Activated CD4-positive, alpha-beta T cell treated with anti-CD3 and anti-CD28 coated beads for 1 hour (primary cell): ENCODE results near the gene SLC39A3.
A peak's percentile ranks its signal among the peaks of the same experiment; 100 is the strongest.
"Not testable (repeated sequence)": the region's sequence is repeated elsewhere in the genome, so short reads cannot be mapped to it uniquely, and the experiment has no call there.

Experiments
- DNase-seq: peaks from one replicate; pipeline ENCODE4 v3.0.0-alpha.2; 2020

SLC39A3 gene

DNA sequence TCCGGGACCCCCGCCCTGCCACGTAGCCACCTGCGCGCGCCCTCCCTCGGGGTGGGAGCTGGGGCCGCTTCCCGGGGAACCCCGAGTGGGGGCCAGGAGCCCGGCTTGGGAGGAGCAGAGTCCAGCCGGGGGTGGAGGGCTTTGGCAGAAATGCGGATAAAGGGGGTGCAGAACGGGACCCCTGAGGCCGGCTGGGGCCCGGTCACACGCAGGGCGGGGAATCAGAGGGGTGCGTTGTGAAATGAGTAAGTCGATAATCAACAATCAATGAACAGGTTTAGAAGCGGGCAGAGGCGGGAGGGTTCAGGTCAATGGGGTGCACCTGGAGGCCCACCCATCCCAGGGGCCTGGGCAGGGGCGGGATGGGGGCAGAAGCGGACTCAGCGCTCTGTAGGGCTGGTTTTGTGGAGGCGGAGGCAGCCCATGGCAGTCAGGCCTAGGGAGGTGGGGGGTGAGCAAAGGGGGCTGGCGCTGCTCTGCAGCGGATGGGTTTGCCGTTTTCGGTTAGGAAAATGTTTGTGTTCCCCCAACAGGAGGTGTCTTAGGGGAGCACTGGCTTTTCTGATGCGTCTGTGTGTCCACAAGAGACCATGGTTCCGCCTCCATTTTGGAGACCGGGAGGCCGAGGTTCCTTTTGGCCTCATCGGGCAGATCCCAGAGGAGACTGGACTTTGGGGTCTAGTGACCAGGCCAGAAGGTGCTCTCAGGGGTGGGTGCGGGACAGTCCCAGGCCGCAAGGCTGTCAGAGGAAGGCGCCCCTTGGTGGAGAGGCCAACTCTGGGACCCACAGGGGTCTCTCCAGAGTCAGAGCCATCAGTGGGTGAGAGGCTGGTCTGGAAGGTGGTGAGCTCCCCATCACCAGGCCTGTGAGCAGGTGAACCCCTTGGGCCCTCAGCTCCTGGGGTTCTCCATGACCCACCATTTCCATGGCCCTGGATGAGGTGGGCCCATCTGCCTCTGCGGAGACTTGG, 18.0 kb downstream of the SLC39A3 start:
- no peak for DNase-seq

DNA sequence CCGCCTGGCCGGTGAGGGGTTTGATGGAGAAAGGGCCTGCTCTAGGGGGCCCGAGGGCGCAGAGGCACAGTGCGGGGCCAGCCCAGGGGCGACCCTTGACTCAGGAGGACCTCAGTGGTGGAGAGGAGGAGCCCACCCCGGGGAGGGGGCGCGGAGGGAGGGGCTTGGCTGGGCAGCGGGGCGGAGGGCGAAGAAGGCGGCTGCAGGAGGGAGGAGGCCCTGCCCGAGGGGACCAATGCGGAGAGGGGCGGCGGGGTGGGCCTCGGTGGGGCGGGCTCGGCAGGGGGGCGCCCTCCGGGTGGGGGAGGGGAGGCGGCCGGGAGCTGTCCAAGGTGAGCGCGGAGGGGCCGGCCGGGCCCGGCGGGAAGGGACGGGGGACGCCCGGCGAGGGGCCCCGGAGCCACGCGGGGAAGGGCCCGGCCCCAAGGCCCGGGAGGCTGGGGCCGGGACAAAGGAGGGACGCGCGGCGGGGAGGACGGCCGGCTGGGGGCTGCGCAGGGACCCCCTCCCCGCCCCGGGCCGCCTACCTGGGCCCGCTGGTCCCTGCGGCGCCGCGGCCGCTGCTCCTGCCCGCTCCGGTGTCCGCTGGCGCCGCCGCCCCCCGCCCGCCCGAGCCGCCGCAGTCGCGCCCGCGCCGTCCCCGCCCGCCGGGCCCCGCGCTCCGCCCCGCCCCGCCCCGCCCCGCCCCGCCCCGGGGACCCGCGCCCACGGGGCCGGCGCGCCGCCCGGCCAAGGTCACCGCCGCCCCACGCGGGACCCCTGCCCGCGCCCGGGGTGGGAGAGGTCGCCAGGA, 18.8 kb downstream of the SLC39A3 start, which contains the start of gene DIRAS1:
Gene DIRAS1 (minus strand): TSS at position 596 of the 793 bp plus-strand sequence. CDS start 3,566 bp downstream, outside the sequence.
- no peak for DNase-seq

DNA sequence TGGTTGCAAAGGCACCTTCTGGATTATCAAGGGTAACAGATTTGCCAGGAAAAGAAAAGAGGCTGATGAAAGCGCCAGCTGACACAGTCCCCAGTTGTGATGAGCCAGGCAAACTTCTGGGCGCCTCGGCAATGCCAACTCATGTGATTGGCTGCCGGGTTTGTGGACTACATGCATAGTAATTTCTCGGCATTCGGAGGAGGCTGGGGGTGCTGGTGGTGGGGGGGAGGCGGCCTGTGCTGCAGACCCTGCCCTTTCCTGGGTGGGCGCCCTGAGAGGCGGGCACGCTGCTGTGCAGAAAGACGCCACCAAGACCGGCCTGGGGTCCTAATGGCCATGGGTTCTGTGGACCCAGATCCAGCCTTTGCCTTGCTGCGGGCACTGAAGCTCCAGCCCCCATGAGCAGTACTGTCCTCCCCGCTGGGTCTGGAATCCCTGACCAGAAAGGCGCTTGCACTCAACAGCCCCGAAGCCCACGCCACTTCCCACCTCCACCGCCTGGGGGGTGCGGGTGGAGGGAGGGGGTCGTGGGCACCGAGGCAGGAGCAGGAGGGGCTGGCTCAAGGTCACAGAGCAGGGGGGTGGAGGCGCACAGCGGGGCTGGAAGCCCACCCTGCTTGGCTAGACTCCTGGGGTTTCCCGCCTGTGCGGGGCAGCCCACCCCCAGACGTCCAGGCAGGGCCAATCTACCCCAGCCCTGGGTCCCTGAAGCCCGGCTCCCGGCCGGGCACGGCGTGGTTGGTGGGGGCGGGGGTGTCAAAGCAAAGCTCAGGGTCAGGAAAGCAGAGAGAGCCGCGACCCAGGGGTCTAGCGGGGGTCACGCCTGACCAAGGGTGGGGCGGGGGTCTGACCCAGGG, 19.7 kb downstream of the SLC39A3 start:
- DNase-seq: no peak

DNA sequence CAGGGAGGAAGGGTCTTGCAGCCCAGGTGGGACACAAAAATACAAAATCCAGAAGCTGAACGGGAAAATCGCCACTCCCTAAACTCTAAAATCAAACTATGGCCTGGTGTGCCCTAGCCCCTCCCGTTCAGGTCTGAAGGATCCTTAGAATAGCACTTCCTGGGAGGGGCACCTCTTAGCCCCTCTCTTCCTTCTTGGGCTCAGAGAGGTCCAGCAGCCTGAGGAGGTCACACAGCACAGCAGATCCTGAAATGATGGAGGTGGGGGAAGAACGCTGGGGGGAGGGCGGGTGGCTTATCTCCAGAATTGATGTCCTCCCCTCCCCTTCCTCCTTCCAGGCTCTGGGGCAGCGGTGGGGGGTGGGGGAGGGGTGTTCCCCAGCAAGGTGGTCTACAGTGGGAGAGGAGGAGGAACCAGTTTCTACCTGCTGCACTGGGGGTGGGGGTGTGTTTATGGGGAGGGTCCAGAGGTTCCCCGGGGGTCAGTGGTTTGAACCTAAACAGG, 20.5 kb downstream of the SLC39A3 start:
- no peak for DNase-seq

DNA sequence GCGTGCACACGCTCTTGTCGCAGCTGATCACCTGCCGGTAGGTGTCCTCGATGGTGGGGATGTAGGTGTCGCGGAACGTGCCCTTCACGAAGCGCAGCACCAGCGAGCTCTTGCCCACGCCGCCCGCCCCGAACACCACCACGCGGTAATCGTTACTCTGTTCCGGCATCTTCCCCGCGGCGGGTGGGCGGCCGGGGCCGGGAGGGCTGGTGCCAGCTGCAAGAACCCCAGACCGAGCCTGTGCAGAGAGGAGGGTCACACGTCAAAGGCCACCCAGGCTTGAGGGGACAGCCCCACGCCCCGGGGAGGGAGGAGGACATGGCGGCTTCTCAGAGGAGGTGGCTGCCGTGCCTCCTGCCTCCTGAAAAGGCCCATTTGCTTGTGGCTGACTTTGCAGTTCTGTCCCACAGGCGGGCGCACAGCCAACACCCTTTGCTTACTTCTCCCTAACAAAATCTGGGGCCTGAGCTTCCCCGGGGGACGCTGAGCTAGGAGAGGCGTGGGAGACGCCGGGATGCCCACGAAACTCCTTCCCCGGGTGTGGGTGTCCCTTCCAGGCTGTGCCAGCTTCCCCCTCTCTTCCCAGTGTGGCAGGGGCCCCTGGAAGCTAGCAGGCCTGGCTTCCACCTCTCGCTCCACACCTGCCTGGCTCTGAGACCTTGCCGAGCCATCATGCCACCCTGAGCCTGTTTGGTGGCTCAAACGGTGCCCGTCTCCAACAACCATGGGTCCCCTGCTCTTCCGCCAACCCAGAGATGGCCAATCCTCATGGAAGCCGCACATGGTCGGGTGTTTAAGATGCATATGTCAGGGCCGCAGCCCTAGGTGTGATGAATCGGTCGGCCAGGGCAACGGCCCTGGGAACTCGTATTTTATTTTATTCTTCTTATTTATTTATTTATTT, 21.9 kb downstream of the SLC39A3 start:
- no peak for DNase-seq

DNA sequence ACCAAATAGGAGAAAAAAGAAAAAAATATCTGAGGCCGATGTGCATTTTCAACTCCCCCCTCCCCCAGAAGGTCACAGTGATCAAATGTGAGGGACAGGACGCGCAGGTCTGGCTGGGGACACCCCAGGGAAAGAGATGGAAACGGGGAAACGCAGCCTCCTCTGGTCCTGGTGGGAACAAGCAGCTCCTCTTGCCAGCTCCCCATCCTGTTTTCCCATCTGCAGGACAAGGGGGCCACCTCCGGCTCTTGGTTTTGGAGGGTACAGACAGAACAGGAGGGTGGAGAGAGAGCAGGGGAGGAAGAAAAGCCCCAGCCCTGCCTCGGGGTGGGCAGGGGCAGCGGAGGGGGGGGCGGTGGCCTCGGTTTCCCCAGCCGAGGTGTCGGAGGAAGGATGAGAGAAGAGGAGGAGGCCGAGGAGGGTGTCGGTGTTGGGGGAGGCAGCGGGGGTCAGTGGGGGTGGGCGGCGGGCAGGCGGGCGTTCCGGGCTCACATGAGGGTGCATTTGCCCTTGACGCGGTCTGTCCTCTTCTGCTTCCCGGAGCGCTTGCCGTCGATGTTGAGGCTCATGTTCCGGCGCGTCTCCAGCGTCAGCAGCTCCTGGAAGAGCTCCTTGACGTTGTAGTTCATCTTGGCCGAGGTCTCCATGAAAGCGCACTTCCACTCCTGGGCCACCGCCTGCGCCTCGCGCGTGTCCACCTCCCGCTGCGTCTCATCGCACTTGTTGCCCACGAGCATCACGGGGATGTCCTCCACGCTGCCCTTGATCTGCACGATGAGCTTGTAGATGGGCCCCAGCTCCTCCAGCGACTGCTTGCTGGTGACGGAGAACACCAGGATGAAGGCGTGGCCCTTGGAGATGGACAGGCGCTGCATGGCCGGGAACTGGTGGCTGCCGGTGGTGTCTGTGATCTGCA, 22.8 kb downstream of the SLC39A3 start:
- DNase-seq: no peak

DNA sequence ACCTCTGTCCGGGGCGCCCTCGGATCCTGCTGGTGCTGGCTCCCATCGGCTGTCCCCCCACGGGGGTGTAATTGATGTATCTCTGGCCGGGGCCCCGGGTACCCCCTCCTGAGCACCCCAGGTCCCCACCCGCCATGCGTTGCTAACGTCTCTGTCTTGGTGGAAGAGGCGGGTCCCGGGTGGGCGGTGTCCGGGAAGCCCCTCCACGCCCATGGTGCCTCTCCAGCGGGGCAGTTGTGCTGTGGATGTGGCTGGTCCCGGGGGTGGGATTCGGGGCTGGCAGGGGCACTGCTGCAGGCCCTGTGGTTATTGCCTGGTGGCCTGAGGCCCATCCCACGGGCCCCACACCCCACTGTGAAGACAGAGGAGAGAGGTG, 23.6 kb downstream of the SLC39A3 start:
- DNase-seq: no peak

DNA sequence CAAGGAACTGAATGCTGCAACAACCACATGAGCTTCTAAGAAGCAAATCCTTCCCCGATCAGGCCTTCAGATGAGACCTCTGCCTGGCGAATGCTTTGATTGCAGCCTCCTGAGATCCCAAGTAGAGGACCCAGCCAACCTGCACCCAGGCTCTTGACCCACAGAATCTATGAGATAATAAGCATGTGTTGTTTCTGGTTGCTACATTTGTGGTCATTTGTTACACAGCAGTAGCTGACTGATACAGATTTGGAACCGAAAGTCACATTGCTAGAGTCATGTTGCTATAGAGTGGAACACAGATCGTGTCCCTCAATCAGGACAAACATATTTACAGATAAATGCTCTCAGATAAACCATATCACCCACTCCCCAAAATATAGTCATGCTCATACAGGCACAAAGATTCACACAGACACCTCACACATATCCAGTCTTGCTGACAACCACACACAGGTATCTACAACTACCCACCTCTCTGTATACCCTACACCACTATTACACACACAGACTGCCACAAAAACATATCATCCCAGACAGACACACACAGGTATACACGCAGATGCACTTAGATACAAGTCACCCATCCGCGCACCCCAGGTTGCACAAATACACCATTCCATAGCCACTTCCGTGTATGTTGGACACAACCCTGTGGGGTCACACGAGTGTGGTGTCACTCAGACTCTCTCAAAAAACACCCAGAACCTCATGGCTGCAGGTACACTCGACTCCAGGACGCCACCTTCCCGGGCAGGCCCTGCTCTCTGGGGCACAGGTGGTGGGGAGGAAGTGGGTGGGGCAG, 24.1 kb downstream of the SLC39A3 start:
- no peak for DNase-seq

DNA sequence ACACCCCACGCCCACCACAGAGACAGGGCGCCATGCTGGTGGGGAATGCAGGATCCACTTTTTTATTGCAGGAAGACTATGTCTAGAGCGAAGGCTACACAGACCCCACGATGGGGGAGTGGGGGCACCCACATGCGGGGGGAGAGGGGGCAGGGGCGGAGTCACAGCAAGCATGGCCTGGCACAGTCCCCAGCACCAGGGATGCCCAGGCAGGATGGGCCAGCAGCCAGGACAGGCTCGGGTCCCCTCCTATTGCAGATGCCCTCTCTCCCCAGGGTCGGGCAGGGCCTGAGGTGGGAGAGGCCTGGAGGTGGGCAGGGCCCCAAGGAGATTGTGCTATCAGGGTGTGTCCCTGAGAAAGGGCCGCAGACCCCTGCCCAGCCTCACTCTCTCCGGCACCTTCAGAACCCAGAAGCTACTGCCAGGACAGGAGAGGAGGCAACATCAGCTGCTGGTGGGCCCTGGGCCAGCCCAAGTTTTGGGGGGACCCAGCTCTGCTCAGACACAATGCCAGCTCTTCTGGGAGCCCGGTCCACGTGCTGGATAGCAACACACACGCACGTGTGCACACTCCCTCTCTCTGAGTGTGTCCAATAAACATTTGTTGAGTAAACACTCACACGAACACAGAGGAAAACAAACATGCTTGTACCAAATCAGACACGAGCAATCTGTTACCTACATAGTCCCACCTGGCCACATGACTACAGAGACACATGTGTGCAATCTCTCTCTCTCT, 25.1 kb downstream of the SLC39A3 start:
- DNase-seq: no peak

DNA sequence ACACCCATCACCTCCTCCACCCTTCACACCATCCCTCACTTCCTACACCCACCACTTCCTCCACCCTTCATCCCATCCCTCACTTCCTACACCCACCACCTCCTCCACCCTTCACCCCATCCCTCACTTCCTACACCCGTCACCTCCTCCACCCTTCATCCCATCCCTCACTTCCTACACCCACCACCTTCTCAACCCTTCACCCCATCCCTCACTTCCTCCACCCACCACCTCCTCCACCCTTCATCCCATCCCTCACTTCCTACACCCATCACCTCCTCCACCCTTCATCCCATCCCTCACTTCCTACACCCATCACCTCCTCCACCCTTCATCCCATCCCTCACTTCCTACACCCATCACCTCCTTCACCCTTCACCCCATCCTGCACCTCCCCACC, 25.7 kb downstream of the SLC39A3 start:
- DNase-seq: not testable (repeated sequence)

DNA sequence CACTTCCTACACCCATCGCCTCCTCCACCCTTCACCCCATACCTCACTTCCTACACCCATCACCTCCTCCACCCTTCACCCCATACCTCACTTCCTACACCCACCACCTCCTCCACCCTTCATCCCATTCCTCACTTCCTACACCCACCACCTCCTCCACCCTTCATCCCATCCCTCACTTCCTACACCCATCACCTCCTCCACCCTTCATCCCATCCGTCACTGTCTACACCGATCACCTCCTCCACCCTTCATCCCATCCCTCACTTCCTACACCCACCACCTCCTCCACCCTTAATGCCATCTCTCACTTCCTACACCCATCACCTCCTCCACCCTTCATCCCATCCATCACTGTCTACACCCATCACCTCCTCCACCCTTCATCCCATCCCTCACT, 26.6 kb downstream of the SLC39A3 start:
- not testable (repeated sequence) for DNase-seq

DNA sequence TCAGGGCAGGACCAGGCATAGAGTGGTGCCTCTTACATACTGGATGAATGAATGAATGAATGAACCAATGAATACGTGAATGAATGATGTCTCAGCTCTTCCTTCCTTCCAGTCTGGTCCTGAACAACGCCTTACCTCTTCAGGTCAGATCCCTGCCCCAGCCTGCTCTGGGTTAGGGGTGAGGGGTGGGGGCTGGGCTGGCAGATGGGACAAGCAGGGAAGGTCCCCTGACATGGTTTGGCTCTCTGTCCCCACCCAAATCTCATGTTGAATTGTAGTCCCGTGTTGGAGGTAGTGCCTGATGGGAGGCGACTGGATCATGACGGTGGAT, 28.0 kb downstream of the SLC39A3 start:
- DNase-seq: no peak

DNA sequence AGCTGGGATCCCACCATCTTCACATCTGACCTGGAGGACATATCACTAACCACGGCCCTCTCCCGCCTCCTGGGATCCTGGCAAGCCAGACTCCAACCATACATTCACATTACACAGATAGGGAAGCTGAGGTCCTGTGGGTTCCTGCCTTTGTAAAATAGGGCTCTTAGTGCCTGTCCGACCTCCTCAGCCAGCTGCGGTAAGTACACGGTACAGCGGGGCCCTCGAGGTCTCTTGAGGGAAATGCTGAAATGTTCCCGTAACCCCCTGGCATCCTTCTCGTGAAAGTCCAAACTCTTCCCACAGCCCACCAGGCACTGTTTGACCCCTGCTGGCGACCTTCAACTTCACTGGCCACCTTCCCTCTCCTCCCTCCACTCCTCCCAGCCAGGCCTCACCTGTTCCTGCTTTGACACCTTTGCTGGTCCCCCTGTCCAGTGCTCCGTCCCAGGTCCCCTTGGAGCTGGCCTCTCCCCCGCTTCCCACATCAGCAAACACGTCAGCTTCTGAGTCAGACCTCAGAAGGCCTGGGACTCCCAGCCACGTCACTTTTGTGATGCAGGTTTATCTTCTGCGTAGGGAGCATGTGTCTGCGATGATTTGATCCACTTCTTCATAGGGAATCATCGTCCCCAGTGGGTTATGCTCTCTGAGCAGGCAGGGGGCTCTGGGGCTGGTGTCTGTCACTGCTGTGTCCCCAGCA, 28.5 kb downstream of the SLC39A3 start:
- DNase-seq: no peak

DNA sequence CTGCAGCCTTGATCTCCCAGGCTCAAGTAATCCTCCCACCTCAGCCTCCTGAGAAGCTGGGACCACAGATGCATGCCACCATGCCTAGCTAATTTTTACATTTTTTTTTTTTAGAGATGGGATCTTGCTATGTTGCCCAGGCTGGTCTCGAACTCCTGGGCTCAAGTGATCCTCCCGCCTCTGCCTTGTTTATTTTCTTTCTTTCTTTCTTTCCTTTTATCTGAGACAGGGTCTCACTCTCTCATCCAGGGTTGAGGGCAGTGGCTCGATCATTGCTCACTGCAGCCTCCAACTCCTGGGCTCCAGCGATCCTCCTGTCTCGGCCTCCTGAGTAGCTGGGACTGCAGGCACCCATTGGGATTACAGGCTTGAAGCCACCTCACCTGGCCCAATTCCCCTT, 33.6 kb downstream of the SLC39A3 start:
- no peak for DNase-seq

DNA sequence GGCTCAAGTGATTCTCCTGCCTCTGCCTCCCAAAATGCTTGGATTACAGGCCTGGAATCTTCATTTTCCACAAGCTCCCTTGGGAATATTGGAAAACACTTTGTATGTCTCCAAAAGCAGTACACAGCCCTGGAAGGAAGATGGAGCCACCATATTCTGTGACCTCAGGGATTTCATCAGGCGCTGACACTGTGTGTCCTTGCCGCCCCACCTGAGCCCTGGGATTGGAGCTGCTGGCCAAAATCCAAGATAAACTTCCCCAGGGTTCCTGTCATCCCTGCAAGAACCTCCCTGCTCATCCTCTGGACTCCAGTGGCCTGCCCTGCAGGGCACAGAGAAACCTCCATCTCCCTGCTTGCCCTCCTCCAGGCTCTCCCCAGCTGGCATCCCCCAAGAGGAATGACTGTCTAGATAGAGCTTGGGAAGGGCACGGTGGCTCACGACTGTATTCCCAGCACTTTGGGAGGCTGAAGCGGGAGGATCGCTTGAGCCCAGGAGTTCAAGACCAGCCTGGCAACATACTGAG, 36.1 kb downstream of the SLC39A3 start:
- DNase-seq: no peak

DNA sequence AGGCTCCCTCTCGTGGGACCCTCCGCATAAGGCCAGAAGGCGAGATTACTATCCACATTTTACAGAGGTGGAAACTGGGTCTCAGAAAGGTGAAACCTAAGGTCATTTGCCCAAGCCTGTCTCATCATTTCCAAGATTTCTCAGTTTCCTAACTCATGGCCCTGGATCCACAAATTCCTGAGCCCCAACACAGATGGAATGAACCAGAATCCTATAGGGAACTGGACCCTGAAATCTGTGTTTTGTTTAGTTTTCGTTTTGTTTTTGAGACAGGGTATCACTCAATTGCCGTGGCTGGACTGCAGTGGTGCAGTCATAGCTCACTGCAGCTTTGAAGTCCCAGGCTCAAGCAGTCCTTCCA, 36.8 kb downstream of the SLC39A3 start:
- DNase-seq: no peak

DNA sequence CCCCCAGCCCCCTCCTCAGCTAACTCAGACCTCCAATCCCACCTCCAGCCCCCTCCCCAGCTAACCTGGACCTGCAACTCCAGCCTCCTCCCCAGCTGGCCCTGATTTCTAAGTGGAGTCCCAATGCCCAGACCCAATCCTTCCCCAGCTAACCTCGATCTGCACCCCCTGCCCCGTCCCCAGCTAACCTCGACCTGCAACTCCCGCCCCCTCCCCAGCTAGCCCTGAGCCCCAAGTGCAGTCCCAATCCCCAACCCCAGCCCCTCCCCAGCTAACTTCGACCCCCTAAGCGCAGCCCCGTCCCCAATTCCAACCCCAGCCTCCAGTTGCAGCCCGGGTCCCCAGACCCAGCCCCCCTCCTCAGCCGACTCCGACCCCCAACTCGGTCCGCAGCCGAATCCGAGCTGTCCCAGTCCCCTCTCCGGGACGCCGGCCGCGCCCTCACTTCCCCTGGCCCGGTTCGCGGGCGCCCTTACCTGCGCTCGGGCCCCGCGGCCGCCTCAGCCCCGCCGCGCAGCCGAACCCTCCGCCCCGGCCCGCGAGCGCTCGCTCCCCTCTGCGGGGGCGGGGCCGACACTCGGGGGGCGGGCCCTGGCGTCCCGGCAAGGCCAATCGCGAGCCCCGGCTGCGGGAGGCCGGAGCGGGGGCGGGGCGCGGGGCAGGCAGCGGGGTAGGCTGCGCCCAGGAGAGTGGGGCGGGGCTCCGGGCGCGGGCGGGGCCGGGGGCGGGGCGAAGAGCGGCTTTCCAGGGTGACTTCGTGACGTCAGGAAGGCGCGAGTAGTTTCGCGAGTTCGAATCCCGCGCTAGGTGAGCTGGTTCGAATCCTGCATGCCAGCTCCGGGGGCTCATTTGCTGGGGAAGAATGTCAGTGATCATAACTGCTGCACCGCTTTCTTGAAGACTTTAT, 37.4 kb downstream of the SLC39A3 start, which contains the start of gene GNG7:
Gene GNG7 (minus strand): TSS at position 525 of the 907 bp plus-strand sequence. CDS start 182,006 bp downstream, outside the sequence.
- DNase-seq: peak; percentile 91
